Inflammatory macrophage (primary cell): ENCODE results near the gene CFL2.
"Not testable (repeated sequence)": the region's sequence is repeated elsewhere in the genome, so short reads cannot be mapped to it uniquely, and the experiment has no call there.

Experiments
- DNase-seq, 2 donors: peaks; one replicate each; pipeline ENCODE4 v3.0.0-alpha.2; 2020 to 2022
- total RNA-seq, 18 experiments: gene quantifications; one replicate each; lab custom pipeline; 2026; ENCODE audit warnings: mixed read lengths in 6 of 18, inconsistent platforms in 2 of 18; lab: John Stamatoyannopoulos, UW

Gene CFL2
- 2.3 to 12.0 (median 7.1) reads per million in 18 experiments for total RNA-seq

DNA sequence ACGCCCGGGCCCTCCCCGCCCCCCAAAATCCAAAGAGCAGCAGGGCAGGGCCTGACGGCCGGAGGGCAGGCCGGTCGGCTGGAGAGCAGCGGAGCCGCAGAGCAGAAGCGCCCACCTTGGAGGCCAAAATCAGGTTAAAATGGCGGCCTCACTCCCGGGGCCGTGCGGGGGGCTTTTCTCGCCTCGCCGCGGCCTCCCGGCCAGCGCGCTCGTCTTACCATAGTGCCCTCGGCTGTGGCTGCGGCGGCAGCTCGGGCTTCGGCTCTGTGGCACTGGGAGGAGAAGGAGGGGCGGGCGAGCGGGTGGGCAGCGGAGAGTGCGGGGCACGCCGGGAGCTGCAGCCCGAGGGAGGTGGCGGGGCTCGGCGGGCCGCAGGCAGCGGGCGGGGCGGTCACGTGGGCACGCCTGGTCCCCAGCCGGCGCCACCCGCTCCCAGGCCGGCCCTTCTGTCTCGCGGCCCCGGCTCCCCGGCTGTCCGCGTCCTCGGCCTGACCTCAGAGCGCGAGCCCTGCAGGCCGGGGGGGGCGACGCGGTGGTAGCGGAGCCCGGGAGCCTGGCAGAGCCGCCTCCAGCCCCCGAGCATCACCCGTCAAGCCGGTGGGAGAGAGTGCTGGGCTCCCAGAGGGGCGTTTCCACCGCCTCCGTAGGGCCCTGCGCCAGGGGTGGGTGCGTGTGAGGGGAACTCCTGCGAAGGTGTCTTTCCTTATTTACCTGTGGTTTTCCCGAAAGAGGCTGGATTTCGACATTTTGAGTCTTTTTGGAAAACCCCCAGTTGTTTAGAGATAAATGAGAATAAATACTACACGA is at the start of gene CFL2:
Gene CFL2 (minus strand): TSS at position 274 of the 807 bp plus-strand sequence. CDS start 53 bp downstream, at position 221.
- DNase-seq = peak; percentile 61 to 78

DNA sequence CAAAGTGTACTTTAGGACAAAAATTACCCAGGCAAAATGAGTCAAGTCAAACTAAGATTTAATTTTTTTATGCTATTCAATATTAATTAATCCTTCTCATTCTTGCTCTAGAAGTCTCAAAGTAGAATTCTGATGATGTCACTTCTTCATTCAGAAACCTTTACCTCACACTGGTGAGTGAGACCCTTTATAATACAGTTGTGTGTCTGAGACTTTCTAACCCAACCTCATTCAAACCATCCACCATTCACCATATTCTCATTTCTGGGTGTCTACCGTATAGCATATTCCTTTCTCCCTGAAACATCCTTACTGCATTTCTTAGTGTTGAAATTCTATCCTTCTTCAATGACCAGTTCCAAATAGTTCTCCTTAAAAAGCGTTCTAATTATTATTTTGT is 40.8 kb upstream of the CFL2 start:
- no peak for DNase-seq

DNA sequence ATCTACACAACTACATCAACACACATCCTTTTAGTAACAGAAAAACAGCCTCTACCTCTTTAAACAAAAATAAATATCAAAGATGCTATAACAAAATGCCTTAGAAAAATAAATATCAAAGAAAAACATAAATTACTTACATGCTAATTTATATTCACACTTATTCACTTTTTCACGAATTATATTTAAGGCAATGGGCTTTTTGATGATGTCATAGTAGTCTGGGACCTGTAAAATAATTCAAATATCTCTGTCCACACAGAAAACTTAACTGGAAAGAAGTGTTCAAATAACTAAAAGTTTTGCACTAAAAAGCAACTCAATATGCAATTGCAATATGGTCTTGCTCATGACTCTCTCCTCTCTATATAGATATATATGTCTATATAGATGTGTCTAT is 40.3 kb upstream of the CFL2 start:
- no peak for DNase-seq

DNA sequence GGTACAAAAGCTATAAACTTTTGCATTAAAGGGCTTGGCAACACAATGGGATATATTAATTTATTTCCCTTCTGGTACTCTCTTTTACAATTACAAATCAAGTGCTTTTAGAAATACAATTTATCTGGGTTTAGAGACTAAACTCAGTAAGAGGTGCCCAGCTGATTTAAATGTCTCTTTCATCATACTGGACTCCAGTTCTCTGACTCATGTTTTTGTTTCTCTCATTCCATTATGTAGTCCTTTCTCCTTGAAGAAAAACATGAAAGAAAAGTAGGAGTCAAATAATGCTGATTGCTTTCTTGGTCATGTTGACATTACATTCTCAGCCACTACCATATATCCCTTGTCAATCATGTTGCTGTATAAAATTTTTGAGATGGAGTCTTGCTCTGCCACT is 36.3 kb upstream of the CFL2 start:
- DNase-seq = no peak

DNA sequence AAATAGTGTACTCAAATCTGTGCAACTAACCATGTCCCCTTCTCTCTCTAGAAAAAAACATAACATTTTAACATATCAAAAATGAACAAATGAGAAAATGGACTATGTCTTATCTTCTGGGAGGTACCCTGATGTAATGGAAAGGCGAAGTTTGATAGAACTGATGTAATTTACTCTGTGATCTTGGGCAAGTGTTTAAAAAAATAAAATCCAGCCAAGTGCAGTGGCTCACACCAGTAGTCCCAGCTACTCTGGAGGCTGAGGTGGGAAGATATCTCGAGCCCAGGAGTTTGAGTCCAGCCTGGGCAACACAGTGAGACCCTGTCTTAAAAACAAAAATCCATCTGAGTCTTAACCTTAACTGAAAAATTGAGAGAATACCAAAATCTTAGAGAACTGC is 35.8 kb upstream of the CFL2 start:
- DNase-seq = no peak

DNA sequence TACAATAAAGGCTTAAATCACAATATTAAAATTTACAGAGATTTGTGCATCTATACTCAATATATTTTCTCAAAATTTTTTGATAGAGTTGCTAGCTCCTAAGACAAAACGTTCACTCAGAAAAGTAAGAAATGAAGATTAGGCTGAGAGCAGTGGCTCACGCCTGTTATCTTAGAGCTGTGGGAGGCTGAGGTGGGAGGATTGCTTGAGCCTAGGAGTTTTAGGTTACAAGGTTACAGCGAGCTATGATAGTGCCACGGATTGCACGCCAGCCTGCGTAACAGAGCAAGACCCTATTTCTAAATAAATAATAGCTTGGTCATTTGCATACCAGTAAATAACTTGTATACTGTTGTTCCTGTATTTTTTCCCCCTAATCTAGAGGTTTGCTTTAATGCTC is 35.0 kb upstream of the CFL2 start:
- no peak for DNase-seq

DNA sequence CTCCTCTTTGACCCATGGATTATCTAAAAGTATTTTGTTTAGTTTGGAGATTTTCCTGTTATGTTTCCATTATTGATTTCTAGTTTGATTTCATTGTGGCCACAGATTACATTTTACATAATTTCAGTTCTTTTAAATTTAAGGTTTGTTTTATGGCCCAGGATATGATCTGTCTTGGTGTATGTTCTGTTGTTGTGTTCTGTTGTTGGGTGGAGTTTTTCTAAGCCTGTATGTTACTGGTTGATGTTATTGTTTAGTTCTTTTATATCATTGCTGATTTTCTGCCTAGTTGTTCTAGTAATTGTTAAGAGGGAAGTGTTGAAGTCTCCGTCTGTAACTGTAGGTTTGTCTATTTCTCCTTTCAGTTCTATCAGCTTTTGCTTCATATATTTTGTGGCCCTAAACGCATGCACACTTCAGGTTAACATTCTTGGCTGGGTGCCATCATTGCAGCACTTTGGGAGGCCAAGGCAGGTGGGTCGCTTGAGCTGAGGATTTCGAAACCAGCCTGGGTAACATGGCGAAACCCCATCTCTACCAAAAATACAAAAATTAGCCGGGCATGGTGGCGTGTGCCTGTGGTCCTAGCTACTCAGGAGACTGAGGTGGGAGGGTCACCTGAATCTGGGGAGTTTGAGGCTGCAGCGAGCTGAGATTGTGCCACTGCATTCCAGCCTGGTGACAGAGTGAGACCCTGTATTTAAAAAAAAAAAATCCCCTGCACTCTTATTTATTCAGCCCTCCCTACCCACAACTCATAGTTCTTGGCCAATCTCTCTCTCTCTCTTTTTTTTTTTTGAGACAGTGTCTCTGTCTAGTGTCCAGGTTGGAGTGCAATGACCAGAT is 28.1 kb upstream of the CFL2 start:
- DNase-seq = peak in 1 of 2 donors; percentile 7

DNA sequence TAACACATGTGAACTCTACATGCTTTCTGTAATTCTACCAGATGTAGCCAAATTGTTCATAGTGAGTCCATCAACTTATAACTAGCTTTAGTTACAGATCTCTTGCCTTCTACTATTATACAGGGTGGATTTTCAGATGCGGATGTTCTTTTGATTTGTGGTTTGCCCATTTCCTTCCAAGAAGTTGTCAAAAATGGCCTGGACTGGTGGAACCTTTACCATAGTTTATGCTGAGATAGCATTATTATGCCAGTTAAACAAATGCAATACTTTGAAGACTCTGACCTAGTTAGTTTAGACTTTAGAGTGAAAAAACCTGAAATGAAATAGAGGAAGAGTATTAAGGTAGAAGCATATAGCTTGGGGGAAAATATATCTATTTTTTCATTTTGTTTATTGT is 27.4 kb upstream of the CFL2 start:
- no peak for DNase-seq

DNA sequence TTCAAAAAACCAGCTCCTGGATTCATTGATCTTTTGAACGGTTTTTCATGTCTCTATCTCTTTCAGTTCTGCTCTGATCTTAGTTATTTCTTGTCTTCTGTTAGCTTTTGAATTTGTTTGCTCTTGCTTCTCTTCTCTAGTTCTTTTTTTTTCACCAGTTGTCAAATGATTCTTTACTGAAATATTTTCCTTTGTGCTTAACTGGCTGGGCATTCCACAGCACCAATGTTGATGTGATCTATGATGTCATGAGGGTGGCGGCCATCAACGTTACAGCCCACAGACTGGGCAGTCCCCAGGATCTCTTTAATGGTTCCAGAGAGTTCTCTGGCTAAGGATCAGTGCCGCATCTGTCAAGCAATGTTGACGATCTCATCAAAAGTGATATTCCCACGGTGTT is 25.7 kb upstream of the CFL2 start:
- not testable (repeated sequence) for DNase-seq

DNA sequence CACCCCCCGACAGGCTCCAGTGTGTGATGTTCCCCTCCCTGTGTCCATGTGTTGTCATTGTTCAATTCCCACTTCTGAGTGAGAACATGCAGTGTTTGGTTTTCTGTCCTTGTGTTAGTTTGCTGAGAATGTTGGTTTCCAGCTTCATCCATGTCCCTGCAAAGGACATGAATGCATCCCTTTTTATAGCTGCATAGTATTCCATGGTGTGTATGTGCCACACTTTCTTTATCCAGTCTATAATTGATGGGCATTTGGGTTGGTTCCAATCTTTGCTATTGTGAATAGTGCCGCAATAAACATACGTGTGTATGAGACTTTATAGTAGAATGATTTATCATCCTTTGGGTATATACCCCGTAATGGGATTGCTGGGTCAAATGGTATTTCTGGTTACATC is 22.7 kb upstream of the CFL2 start:
- DNase-seq = not testable (repeated sequence)

DNA sequence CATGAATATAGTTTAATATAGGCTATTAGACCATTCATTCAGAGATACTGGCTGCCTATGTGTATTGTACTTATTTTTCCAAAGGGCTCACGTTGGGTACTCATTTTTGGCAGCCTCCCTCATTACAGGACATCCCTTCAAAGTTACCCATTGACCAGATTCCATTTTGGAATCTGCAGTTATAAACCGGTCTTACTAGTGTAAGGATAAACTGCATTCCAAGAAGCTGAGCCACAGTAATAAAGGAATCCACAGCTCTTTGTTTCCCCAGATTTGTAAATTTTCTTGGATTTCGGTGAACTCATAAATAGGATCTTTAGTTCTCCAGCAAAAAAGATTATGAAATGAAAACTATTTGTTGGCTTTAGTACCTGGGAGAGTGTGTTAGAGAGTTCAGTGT is 18.9 kb upstream of the CFL2 start:
- no peak for DNase-seq

DNA sequence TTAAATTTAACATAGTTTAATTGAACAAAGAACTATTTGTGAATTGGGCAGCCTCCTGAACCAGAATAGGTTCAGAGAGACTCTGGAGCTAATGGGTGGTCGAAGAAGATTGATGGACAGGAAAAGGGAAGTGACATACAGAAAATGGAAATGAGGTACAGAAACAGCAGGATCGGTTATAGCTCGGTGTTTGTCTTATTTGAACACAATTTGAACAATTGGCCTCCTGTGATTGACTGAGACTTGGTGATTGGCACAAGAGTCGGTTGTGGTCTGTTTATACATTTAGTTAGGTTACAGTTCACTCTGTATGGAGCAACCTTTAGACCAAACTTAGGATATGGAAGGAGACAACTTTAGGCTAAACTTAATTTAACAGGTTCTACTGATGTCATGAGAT is 18.4 kb upstream of the CFL2 start:
- no peak for DNase-seq

DNA sequence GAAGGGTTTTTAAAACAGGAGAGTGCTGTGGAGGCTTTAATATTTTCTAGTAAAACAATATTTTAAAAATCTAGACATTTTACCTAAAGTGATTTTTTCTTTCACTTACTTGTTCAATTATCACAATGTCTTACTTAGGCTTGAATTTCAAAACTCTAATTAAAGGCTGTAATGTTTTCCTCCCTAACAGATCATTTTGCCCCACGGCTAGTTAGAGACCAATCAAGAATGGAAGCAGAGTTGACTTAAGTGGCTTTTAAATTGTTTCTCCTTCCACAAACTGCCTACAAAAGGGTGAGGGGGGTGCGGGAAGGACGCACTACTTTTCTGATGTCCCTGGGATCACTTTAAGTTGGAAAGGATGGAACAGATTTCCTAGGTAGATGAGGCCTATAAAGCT is 9.5 kb upstream of the CFL2 start:
- no peak for DNase-seq

DNA sequence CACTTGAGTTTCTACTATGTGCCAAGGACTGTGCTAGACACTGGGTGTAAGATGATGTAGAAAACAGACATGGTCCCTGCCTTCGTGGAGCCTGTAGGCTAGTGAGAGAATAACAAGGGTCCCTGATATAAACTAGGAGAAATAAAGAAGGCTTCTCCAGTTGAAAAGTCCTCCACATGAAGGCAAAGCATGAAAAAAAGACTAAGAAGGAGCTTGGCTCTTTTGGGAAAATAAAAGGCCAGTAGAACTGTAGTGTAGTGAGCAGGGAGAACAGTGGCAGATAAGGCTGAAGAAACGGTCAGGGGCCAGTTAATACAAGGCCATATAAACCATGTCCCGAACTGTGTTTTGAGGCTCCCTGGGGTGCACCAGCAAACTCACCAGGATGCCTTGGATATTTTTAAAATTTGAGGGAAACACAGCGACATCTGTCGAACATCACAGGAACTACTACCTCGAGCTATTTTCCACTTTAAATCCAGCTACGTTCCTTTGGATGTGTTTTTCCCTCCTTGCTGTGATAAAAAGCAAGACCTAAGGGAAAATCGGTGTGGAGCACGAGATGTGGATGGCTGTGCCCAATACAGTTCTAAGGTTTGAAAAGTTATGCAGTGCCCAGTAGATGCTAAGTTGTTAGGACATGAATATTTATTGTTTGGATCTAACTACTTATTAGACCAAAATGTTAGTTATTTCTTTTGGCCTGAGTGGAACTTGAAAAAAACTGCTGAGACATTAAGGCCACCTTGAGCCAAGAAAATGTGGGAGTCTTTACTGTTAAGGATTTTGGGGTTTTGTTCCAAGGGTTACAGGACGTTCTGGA is 8.5 kb upstream of the CFL2 start:
- peak; percentile 44 to 62 for DNase-seq

DNA sequence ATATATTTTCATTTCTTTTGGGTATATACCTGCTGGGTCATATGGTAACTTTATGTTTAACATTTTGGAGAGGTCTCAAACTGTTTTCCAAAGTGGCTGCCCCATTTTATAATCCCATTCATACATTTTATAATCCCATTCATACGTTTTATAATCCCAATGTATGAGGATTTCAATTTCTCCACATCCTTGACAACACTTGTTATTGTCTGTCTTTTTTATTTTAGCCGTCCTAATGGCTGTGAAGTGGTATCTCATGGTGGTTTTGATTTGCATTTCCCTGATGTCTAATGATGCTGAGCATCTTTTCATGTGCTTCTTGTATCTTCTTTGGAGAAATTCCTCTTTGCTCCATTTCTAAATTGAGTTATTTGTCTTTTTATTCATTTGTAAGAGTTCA is 6.7 kb upstream of the CFL2 start:
- no peak for DNase-seq

DNA sequence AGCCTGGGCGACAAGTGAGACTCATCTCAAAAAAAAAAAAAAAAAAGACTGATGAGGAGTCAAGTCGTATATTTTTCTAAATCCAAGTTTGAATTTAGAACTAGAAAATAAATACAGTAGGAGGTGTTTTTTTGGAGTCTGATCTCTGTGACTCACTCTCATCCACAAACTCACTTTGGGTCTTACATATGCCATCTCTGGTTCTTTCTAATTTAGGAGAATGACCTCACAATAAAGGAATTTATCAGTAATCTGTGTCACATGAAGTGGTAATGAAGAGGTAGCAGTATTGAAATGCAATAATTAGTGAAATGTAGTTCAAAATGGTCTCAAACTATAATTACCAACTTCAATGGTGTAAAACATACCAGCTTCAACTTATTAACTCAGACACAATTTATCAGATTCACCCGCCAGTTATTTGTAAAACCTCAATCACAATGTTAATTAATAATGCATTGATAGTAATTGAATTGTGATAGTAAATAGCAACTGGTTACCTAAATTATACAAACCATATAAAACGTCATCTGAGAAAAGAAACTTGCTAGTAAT is 4.4 kb upstream of the CFL2 start:
- DNase-seq = no peak

DNA sequence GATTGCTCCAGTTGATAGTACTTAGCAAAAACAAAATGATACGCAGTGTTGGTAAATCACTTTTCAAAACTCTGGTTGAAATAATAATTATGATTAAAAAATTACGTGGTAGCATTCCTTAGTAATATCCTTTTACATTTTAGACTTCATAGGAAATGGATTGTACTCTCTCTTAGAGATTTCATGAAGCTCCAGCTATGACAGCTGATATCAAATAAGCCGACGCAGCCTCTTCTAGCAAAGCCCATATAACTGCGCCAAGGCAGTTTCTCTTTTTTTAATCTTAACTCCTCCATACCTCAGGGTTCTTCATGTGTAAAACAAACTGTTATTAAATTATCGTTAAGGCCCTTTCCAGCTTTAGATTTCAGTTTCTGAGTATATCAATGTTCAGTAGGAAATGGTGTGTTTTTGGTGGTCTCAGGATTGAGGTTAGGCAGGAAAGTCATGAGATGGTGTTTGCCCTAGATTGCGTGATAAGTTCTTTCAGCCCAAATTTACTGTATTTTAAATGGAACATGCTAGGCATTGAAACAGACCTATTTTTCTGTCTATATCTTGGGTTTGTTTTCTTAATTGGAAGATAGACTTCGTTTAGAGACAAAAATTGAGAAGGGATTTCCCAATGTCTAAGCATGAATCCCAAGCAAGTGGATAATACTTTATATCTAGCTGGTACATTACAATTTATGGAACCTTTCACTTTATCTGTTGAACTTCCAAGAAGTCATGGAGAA is 902 bp upstream of the CFL2 start:
- peak in 1 of 2 donors; percentile 9 for DNase-seq

DNA sequence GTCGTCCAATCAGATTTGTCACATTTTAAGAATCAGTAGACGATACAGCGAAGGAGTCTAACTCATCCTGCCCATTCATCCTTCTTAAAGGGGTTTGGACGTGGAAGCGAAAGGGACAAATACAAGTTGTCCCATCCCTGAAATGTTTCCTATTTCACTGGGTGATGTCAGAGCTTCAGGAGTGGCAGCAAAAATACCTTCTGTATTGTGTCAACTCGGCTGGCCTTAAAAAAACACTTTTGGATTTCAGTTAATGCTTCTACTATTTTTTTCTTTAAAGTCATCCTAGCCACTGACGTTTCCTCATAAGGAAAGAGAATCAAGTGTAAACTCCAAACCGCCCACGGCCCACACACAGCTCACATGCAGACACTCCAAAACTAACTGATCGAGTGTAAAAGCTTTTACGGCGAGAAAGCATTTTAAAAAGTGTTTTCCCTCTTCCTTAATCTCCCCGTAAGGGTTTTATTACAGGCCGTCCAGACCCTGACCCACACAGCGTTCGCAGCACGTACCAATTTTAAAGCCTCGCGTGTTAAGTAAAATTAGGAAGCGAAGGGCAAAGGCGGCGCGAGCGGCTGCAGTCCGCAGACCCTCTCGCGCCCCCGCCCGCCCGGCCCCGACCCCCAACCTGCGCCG is 593 bp downstream of the CFL2 start:
- peak; percentile 63 to 76 for DNase-seq

DNA sequence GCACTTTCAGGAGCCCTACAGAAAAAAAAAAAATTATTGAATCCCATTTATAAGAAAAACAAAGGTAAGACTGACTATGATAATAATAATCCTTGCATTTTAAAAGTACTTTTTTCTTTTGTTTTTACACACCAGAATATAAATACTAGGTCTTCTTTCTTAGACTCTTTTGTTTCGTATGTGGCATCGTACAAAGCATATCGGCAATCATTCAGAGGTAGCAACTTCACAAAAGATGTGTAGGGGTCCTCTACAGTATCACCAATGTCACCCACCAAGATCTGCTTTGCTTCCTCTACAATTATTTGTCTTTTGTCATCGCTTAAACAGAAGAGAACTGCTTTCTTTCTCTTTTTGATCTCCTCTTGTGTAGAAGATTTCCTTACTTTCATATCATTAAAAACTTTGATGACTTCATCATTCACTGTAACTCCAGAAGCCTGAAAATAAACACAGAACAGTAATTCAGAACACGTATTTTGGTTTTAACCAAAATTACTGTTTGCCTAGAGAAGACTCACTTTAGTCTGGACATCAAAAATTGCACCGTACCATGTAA is 1.2 kb downstream of the CFL2 start:
- DNase-seq = no peak

DNA sequence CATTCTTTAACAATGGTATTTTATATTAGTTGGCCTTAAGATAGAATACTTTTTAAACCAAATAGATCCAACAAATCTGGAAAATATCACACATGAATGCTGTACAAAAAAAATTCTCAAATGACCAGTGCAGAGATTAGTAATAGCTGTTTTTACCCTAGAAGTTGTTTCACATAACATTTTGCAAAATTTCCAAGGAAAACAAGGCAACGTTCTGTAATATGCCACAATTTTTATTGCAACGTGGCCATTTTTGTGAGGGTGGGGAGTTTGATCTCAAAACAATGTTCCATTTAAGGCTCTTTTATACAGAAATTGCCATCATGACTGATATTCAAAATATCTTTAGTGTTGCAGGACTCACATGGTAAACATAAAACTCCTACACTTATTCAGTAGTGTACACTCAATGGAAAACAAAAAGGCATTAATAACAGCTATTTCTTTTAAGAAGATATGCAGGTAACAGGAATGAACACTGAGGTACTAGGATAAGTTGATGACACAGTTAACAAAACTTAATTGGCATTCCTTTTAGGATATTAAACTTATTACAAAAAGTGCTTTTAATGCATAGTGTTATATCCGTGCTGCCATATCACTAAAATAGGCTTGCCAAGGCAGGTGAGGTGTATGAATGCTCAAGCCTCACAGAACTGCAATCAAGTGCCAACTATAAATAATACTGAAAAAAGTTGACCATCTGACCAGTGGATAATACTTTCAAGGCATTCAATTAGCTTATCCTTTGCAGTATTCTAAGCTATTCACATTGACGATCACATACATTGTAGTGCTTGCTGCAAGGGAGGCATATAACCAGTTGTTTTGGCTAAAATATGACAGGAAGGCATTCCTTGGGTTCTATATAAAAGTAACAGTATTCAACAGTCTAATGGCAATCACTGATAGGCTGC is 2.3 kb downstream of the CFL2 start:
- no peak for DNase-seq
